Activated CD4-positive, alpha-beta T cell treated with anti-CD3 and anti-CD28 coated beads, Interleukin-2, amount 10 ng/mL, durations not matched to agents 7 days and 5 days (primary cell): ENCODE results near the gene PLEKHH1. TPM values are rescaled to one million over a fixed set of nuclear protein-coding genes. Genes with fewer than 3 reads are reported as not detected.
"Not testable (repeated sequence)": the region's sequence is repeated elsewhere in the genome, so short reads cannot be mapped to it uniquely, and the experiment has no call there.

Experiments used
- CTCF ChIA-PET: fragments of 350-600 bp; sonication (Branson Sonifier 250); formaldehyde crosslinking; loops from one replicate; lab custom pipeline; 2021; ENCODE audit warnings: antibody characterized with exemption; lab: Charles Lee
- POLR2A ChIA-PET: fragments of 350-600 bp; sonication (Branson Sonifier 250); formaldehyde crosslinking; loops from one replicate; lab custom pipeline; 2021; ENCODE audit warnings: antibody characterized with exemption; lab: Charles Lee
- DNase-seq: peaks from one replicate; pipeline ENCODE4 v3.0.0-alpha.2; 2020
- H3K27ac Mint-ChIP-seq: one replicate; pipeline ENCODE4 v1.8.0; 2021; ENCODE audit warnings: mild to moderate bottlenecking, moderate library complexity, mixed read lengths
- H3K27me3 Mint-ChIP-seq: one replicate; pipeline ENCODE4 v1.8.0; 2021; ENCODE audit warnings: mixed read lengths
- H3K36me3 Mint-ChIP-seq: one replicate; pipeline ENCODE4 v1.8.0; 2021; ENCODE audit warnings: low read depth, mixed read lengths
- H3K4me1 Mint-ChIP-seq: one replicate; pipeline ENCODE4 v1.8.0; 2021; ENCODE audit warnings: mixed read lengths
- H3K4me3 Mint-ChIP-seq: one replicate; pipeline ENCODE4 v1.8.0; 2021; ENCODE audit warnings: mild to moderate bottlenecking, moderate library complexity, mixed read lengths
- H3K9me3 Mint-ChIP-seq: one replicate; pipeline ENCODE4 v1.8.0; 2021; ENCODE audit warnings: mixed read lengths
- total RNA-seq, 2 experiments: library from RNA; stranded (reverse); gene quantifications; one replicate each; pipeline ENCODE4 v1.2.3, GENCODE V29; 2021

Gene PLEKHH1
- total RNA-seq, 2 experiments from 2014 or later, result 0.29 to 0.50 TPM

GRCh38 chr14:67580336-67581171 lies 47.5 kb downstream of the PLEKHH1 start:
- ChIA-PET POLR2A (no interaction called here), CTCF (interaction anchor here (0.9 to 2.5 kb wide), 6 partner anchors 9 to 154 kb away, joined by 3 to 10 read pairs (median 4); partner anchors contain the start of gene PIGH)
- H3K27me3 Mint-ChIP-seq, result no peaks in the 10 kb centered on the region
- H3K4me3 Mint-ChIP-seq, result no peak overlapping the region
- H3K27ac Mint-ChIP-seq, result no peak overlapping the region
- H3K36me3 Mint-ChIP-seq, result no peaks in the 10 kb centered on the region
- no peaks in the 10 kb centered on the region for H3K9me3 Mint-ChIP-seq
- DNase-seq, result no peak
- H3K4me1 Mint-ChIP-seq, result peaks cover 7% of the 10 kb centered on the region

- no peak for DNase-seq
- peaks cover 7% of the 10 kb centered on the region for H3K4me1 Mint-ChIP-seq
- H3K27me3 Mint-ChIP-seq, result no peaks in the 10 kb centered on the region
- no peak overlapping the region for H3K27ac Mint-ChIP-seq
- no peak overlapping the region for H3K4me3 Mint-ChIP-seq
- no peaks in the 10 kb centered on the region for H3K36me3 Mint-ChIP-seq
- H3K9me3 Mint-ChIP-seq, result no peaks in the 10 kb centered on the region
- ChIA-PET CTCF (interaction anchor here (0.6 to 2.5 kb wide), 8 partner anchors 9 to 85 kb away, joined by 3 to 10 read pairs (median 4); partner anchors contain the start of gene PIGH), POLR2A (no interaction called here)
Observed at GRCh38 chr14:67581643-67582042, 48.6 kb downstream of the PLEKHH1 start.

DNA sequence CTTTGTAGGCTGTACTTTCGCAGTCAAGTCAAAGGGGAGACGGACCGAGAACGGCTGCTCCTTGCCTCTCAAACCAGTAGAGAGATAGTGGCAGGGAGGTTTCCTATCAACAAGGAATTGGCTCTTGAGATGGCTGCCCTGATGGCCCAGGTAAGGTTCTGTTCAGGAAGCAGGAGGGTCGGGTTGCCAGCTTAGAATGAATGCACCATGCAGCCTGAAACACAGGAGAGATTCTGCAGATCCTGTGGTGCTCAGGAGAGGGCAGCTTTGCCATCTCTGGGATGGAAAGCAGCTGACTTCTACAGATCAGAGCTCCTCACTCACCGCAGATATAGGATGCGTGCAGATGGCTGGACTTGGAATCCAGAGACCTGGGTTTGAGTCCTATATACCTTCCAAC lies 49.0 kb downstream of the PLEKHH1 start:
- no peak overlapping the region for H3K27ac Mint-ChIP-seq
- CTCF ChIA-PET, result interaction anchor here (1.0 to 2.5 kb wide), 4 partner anchors 9 to 85 kb away, joined by 3 to 8 read pairs (median 4); no protein-coding TSS in a partner anchor
- H3K36me3 Mint-ChIP-seq, result no peaks in the 10 kb centered on the region
- no peaks in the 10 kb centered on the region for H3K9me3 Mint-ChIP-seq
- POLR2A ChIA-PET, result no interaction called here
- peaks cover 7% of the 10 kb centered on the region for H3K4me1 Mint-ChIP-seq
- no peak overlapping the region for H3K4me3 Mint-ChIP-seq
- no peaks in the 10 kb centered on the region for H3K27me3 Mint-ChIP-seq
- DNase-seq, result no peak

GRCh38 chr14:67583711-67584644 lies 50.9 kb downstream of the PLEKHH1 start:
- CTCF ChIA-PET, result interaction anchor here (0.6 to 3.1 kb wide), 9 partner anchors 12 to 157 kb away, joined by 3 to 10 read pairs (median 5); partner anchors contain the start of genes PIGH, RDH12 and VTI1B
- DNase-seq, result peak; percentile 40
- Mint-ChIP-seq H3K9me3 (no peaks in the 10 kb centered on the region), H3K4me1 (peaks cover 7% of the 10 kb centered on the region), H3K36me3 (peaks cover 3% of the 10 kb centered on the region), H3K4me3 (no peak overlapping the region), H3K27me3 (no peaks in the 10 kb centered on the region), H3K27ac (no peak overlapping the region)
- POLR2A ChIA-PET, result no interaction called here

- Mint-ChIP-seq H3K9me3 (no peaks in the 10 kb centered on the region), H3K4me1 (peaks cover 7% of the 10 kb centered on the region), H3K27ac (no peak overlapping the region), H3K27me3 (no peaks in the 10 kb centered on the region), H3K36me3 (peaks cover 5% of the 10 kb centered on the region), H3K4me3 (no peak overlapping the region)
- ChIA-PET CTCF (interaction anchor here (1.1 to 3.1 kb wide), 5 partner anchors 14 to 158 kb away, joined by 4 to 10 read pairs (median 7); partner anchors contain the start of genes PIGH and RDH12), POLR2A (no interaction called here)
- DNase-seq, result no peak
Observed at GRCh38 chr14:67584978-67585377, 51.9 kb downstream of the PLEKHH1 start.

- peaks cover 5% of the 10 kb centered on the region for H3K36me3 Mint-ChIP-seq
- ChIA-PET CTCF (interaction anchor here (1.5 kb wide), 2 partner anchors 14 to 15 kb away, joined by 5 to 6 read pairs; partner anchors contain the start of gene PIGH), POLR2A (no interaction called here)
- H3K4me1 Mint-ChIP-seq, result peaks cover 4% of the 10 kb centered on the region
- H3K27me3 Mint-ChIP-seq, result no peaks in the 10 kb centered on the region
- H3K27ac Mint-ChIP-seq, result no peak overlapping the region
- H3K4me3 Mint-ChIP-seq, result no peak overlapping the region
- no peak for DNase-seq
- no peaks in the 10 kb centered on the region for H3K9me3 Mint-ChIP-seq
Observed at GRCh38 chr14:67586369-67586768, 53.3 kb downstream of the PLEKHH1 start.

DNA sequence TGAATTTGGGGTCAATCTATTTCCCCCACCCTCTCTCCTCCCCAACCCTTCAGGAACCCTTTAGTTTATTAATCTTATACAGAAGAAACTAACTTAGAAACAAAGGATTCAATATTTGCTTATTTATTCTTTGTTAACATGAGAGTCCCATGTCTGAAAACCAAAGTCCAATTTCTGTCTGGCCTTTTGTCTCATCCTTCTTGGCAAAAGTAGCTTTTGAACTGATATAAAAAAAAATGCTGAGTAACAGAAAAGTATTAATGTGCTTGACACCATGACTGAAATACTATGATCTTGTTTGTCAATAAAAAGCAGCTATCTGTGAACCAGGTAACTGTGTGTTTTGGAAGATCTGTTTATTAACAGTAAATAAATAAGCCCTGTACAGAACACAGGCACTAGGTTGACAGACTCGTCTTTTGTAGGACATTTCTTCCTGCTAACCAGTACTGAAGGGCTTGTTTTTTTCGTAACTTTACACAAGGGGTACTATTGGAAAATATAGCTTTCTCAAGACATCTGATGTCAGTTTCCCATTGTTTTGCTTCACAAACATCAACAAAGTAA lies 56.2 kb downstream of the PLEKHH1 start:
- peaks cover 11% of the 10 kb centered on the region for H3K36me3 Mint-ChIP-seq
- POLR2A ChIA-PET, result no interaction called here

GRCh38 chr14:67593650-67594049 lies 60.6 kb downstream of the PLEKHH1 start:
- H3K27me3 Mint-ChIP-seq, DNase-seq, H3K27ac Mint-ChIP-seq, POLR2A ChIA-PET, H3K9me3 Mint-ChIP-seq, H3K4me3 Mint-ChIP-seq: not testable (repeated sequence)
- CTCF ChIA-PET, result interaction anchor here (1.2 to 1.7 kb wide), 2 partner anchors 11 to 13 kb away, joined by 3 to 4 read pairs; no protein-coding TSS in a partner anchor
- peaks cover 17% of the 10 kb centered on the region for H3K36me3 Mint-ChIP-seq
- H3K4me1 Mint-ChIP-seq, result peaks cover 18% of the 10 kb centered on the region

More for the DNA sequence above, 56.2 kb downstream of the PLEKHH1 start:
- H3K4me3 Mint-ChIP-seq, result no peak overlapping the region
- no peaks in the 10 kb centered on the region for H3K9me3 Mint-ChIP-seq
- no peaks in the 10 kb centered on the region for H3K27me3 Mint-ChIP-seq
- H3K4me1 Mint-ChIP-seq, result no peaks in the 10 kb centered on the region
- CTCF ChIA-PET, result interaction anchor here (0.7 to 2.4 kb wide), 3 partner anchors 11 to 151 kb away, joined by 3 to 10 read pairs (median 6); partner anchors contain the start of gene PIGH
- H3K27ac Mint-ChIP-seq, result no peak overlapping the region
- DNase-seq, result no peak

DNA sequence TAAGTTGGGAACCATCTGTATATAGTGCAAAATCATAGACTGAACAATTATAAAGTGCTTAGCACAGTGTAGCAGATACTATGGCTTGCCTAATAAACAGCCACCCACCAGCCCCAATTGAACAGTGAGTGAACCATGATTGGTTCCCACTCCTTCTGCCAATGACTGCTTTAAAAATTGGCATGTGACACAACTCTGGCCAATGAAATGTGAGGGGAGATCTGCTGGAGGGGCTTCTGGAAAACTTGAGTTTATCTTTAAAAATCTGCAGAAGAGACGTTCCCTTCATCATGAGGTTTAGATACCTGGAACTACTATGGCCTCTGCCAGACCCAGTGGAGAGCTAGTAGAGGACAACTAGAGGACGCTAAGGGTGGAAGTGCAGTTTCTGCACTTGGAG lies 62.3 kb downstream of the PLEKHH1 start:
- Mint-ChIP-seq H3K4me1 (peaks cover 30% of the 10 kb centered on the region), H3K27me3 (no peaks in the 10 kb centered on the region), H3K27ac (no peak overlapping the region), H3K4me3 (no peak overlapping the region), H3K36me3 (peaks cover 15% of the 10 kb centered on the region), H3K9me3 (no peaks in the 10 kb centered on the region)
- POLR2A ChIA-PET, result no interaction called here
- DNase-seq, result no peak
- CTCF ChIA-PET, result interaction anchor here (1.1 kb wide), 1 partner anchor 13 kb away, joined by 3 read pairs; no protein-coding TSS in a partner anchor

- Mint-ChIP-seq H3K36me3 (peaks cover 14% of the 10 kb centered on the region), H3K4me3 (peak within 1 kb of the TSS; percentile 92), H3K4me1 (peaks cover 40% of the 10 kb centered on the region), H3K27ac (peak within 1 kb of the TSS; percentile 91), H3K27me3 (no peaks in the 10 kb centered on the region), H3K9me3 (peaks cover 4% of the 10 kb centered on the region)
- DNase-seq, result peak; percentile 94
- ChIA-PET CTCF (interaction anchor here (0.6 to 2.5 kb wide), 34 partner anchors 9 to 243 kb away, joined by 3 to 12 read pairs (median 4); partner anchors contain the start of gene TMEM229B), POLR2A (interaction anchor here (1.2 kb wide), 1 partner anchor 8 kb away, joined by 3 read pairs; no protein-coding TSS in a partner anchor)
Observed at GRCh38 chr14:67599698-67600561, 66.8 kb downstream of the PLEKHH1 start, which contains the start of gene PIGH. Gene PIGH, minus strand, starts transcription at chr14:67600268. Its CDS starts 65 bp downstream, at chr14:67600203.

DNA sequence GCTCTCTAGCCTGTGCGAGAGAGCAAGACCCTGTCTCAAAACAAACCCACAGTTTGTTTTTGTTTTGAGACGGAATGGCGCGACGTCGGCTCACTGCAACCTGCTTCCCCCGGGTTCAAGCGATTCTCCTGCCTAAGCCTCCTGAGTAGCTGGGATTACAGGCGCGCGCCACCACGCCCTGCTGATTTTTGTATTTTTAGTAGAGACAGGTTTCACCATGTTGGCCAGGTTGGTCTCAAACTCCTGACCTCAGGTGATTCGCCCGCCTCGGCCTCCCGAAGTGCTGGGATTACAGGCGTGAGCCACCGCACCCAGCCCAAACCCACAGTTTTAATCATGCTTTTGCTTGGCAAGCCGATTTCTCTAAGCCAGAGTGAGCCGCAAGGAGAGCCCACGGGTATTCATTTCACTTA lies 67.5 kb downstream of the PLEKHH1 start:
- H3K4me3 Mint-ChIP-seq, result peak overlapping the region; percentile 92
- not testable (repeated sequence) for H3K27me3 Mint-ChIP-seq, DNase-seq, H3K9me3 Mint-ChIP-seq
- ChIA-PET POLR2A (interaction anchor here (1.2 kb wide), 1 partner anchor 9 kb away, joined by 3 read pairs; no protein-coding TSS in a partner anchor), CTCF (interaction anchor here (0.6 to 2.5 kb wide), 33 partner anchors 8 to 244 kb away, joined by 3 to 12 read pairs (median 4); partner anchors contain the start of gene TMEM229B)
- peak overlapping the region; percentile 91 for H3K27ac Mint-ChIP-seq
- peaks cover 40% of the 10 kb centered on the region for H3K4me1 Mint-ChIP-seq
- peaks cover 14% of the 10 kb centered on the region for H3K36me3 Mint-ChIP-seq
